ENCODE data around the gene NME7.

Gene NME7

DNA sequence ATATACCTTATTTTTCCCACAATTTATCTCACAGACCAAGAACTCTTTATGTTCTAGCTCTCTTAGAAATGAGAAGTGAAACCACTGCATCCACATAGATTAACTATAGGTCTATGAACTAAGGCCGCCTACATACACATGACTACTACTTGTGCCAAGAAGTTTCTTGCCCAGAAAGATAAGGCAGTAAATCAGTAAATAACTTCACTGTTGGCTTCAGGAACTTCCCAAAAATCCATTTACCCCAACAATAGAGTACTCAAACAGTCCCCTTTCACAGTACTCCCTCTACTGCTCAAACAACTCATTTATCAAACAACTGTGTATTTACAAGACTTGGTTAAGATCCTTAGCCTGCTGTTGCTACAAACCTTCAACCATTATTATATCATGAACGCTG lies 96.5 kb downstream of the NME7 start:
- TF ChIP-seq, protein P1, sequence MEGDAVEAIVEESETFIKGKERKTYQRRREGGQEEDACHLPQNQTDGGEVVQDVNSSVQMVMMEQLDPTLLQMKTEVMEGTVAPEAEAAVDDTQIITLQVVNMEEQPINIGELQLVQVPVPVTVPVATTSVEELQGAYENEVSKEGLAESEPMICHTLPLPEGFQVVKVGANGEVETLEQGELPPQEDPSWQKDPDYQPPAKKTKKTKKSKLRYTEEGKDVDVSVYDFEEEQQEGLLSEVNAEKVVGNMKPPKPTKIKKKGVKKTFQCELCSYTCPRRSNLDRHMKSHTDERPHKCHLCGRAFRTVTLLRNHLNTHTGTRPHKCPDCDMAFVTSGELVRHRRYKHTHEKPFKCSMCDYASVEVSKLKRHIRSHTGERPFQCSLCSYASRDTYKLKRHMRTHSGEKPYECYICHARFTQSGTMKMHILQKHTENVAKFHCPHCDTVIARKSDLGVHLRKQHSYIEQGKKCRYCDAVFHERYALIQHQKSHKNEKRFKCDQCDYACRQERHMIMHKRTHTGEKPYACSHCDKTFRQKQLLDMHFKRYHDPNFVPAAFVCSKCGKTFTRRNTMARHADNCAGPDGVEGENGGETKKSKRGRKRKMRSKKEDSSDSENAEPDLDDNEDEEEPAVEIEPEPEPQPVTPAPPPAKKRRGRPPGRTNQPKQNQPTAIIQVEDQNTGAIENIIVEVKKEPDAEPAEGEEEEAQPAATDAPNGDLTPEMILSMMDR (IDR thresholded peaks at IDR 0.05): no peak
- H3K36me3 ChIP-seq: no peaks in the 10 kb centered on the region
- H3K4me1 ChIP-seq (ENCODE audit: control insufficient read depth in 1 of 2, insufficient read depth in 1 of 2, low read depth in 1 of 2, low read length in 1 of 2): no peaks in the 10 kb centered on the region
- no peaks in the 10 kb centered on the region for H3K27me3 ChIP-seq
- no peaks in the 10 kb centered on the region for H3K9me3 ChIP-seq
- H3K27ac ChIP-seq: no peak overlapping the region
- no peak overlapping the region for H3K4me3 ChIP-seq (ENCODE audit: low read depth in 1 of 2, low read length in 1 of 2)

DNA sequence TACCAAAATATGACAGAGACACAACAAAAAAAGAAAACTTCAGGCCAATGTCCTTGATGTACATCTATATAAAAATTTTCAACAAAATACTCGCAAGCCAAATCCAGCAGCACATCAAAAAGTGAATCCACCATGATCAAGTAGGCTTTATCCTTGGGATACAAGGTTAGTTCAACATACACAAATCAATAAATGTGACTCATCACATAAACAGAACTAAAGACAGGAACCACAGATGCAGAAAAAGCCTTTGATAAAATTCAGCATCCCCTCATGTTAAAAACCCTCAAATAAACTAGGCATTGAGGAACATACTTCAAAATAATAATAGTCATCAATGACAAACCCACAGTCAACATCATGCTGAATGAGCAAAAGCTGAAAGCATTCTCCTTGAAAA lies 101.5 kb downstream of the NME7 start:
- no peaks in the 10 kb centered on the region for H3K27me3 ChIP-seq
- H3K36me3 ChIP-seq: no peaks in the 10 kb centered on the region
- no peak overlapping the region for H3K27ac ChIP-seq
- no peaks in the 10 kb centered on the region for H3K9me3 ChIP-seq
- H3K4me3 ChIP-seq (ENCODE audit: low read depth in 1 of 2, low read length in 1 of 2): no peak overlapping the region
- TF ChIP-seq, protein P1 (IDR thresholded peaks at IDR 0.05): no peak
- H3K4me1 ChIP-seq (ENCODE audit: control insufficient read depth in 1 of 2, insufficient read depth in 1 of 2, low read depth in 1 of 2, low read length in 1 of 2): no peaks in the 10 kb centered on the region

DNA sequence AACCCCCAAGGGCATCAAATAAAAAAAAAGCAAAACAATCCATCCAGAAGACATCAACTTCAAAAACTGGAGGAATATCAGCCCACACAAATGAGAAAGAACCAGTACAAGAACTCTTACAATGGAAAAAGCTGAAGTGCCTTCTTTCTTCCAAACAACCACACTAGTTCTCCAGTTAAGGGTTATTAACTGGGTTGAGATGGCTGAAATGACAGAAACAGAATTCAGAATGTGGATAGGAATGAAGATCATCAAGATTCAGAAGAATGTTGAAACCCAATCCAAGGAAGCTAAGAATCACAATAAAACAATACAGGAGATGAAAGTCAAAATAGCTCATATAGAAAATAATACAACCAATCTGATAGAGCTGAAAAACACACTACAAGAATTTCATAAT lies 104.5 kb downstream of the NME7 start:
- Histone ChIP-seq H3K27me3 (no peaks in the 10 kb centered on the region), H3K27ac (no peak overlapping the region)
- TF ChIP-seq, protein P1 (IDR thresholded peaks at IDR 0.05): no peak

DNA sequence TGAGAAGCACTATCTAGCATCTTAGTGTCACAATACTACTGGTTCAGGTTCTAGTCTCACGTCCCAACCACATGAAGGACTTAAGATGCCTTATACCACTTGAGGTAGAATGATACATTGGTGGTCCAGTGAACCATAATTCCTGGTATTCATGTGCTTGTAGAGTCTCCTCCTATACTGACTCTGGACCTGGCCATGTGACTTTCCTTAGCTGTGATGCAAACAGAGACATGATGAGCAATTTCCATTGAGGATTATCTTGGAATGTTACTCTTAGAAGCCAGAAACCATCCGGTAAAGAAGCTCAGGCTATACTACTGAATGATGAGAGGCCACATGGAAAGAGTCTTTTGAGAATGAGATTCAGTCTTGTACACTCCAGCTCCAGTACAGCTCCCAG lies 105.7 kb downstream of the NME7 start:
- TF ChIP-seq, protein P1 (IDR thresholded peaks at IDR 0.05): no peak
- Histone ChIP-seq H3K27me3 (no peaks in the 10 kb centered on the region), H3K4me1 (ENCODE audit: control insufficient read depth in 1 of 2, insufficient read depth in 1 of 2, low read depth in 1 of 2, low read length in 1 of 2) (peaks cover 8 to 13% of the 10 kb centered on the region in 2 experiments), H3K27ac (no peak overlapping the region), H3K9me3 (no peaks in the 10 kb centered on the region), H3K36me3 (no peaks in the 10 kb centered on the region), H3K4me3 (ENCODE audit: low read depth in 1 of 2, low read length in 1 of 2) (no peak overlapping the region)

More for the DNA sequence above, 104.5 kb downstream of the NME7 start:
- no peaks in the 10 kb centered on the region for H3K36me3 ChIP-seq
- no peaks in the 10 kb centered on the region for H3K9me3 ChIP-seq
- peaks cover 8 to 13% of the 10 kb centered on the region in 2 experiments for H3K4me1 ChIP-seq (ENCODE audit: control insufficient read depth in 1 of 2, insufficient read depth in 1 of 2, low read depth in 1 of 2, low read length in 1 of 2)
- H3K4me3 ChIP-seq (ENCODE audit: low read depth in 1 of 2, low read length in 1 of 2): no peak overlapping the region

DNA sequence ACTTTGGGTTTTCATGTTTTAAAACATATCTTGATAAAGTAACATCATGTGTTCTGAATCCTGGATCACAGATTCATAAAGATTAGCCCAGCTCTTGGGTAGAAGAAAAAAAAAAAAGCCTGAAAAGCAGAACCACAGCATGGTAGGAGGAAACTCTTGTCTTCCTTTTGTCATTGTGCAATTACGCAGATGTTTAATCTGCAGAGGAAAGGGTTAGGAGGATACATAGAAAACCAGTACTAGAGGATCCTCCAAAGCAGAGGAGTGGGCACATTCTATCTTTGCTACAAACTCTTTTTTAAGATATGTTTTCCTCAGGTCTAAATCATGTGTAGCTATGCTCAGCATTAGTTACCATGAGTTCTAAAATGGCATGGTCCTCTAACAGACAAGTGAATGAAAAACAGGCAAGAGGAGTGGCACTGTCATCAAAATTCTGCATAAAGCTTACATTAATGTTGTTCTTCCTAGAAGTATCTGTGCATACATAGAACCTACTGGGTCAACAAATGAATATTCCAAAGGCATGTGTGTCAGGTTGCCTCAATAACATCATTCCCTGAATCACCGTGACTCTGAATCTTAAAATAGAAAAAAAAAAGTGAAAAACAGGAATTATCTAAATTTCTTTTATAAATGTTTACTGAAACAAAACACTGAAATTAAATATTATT lies 107.0 kb downstream of the NME7 start:
- Histone ChIP-seq H3K27me3 (no peaks in the 10 kb centered on the region), H3K36me3 (no peaks in the 10 kb centered on the region), H3K27ac (no peak overlapping the region), H3K9me3 (no peaks in the 10 kb centered on the region), H3K4me1 (ENCODE audit: control insufficient read depth in 1 of 2, insufficient read depth in 1 of 2, low read depth in 1 of 2, low read length in 1 of 2) (peaks cover 8 to 13% of the 10 kb centered on the region in 2 experiments), H3K4me3 (ENCODE audit: low read depth in 1 of 2, low read length in 1 of 2) (no peak overlapping the region)
- TF ChIP-seq, protein P1 (IDR thresholded peaks at IDR 0.05): no peak
